GM12878 (cell line): Measurements from ENCODE around the gene CRTC2. TPM values are rescaled to one million over a fixed set of nuclear protein-coding genes. Genes with fewer than 3 reads are reported as not detected.

ENCODE experiments used
- ATAC-seq: fragments of 200-7000 bp; cut with Tn5 transposase; 3 replicates; pipeline ENCODE4 v1.9.1; 2020; ENCODE audit warnings: mild to moderate bottlenecking, moderate library complexity
- BruUV-seq: library from RNA; stranded (reverse); fragments of 400-500 nt; replicated peaks from 2 replicates; lab custom pipeline; 2021; lab: Mats Ljungman, UMichigan
- CTCF ChIA-PET: fragments of 300-600 bp; sonication (Branson Sonifier 250); formaldehyde crosslinking; extraction: SDS; loops from one replicate; lab custom pipeline; 2021; ENCODE audit warnings: inconsistent platforms; lab: Yijun Ruan, JAX
- POLR2A ChIA-PET: fragments of 350-600 bp; formaldehyde crosslinking; extraction: SDS; loops from one replicate; lab custom pipeline; 2021; ENCODE audit warnings: inconsistent platforms; lab: Charles Lee
- RAD21 ChIA-PET: fragments of 300-600 bp; sonication (Branson Sonifier 250); formaldehyde crosslinking; loops from one replicate; lab custom pipeline; 2023; ENCODE audit warnings: antibody characterized with exemption; ENCODE audit not compliant: unreplicated experiment; lab: Charles Lee
- SMC1A ChIA-PET: fragments of 300-600 bp; sonication (Branson Sonifier 250); formaldehyde crosslinking; loops from one replicate; lab custom pipeline; 2023; ENCODE audit not compliant: unreplicated experiment, uncharacterized antibody; lab: Charles Lee
- DNase-seq: peaks from one replicate; pipeline ENCODE4 v3.0.0-alpha.2; 2011; ENCODE audit warnings: low read depth, low spot score
- FAIRE-seq: peaks from 3 replicates; lab custom pipeline; 2011; peaks lifted over from hg19 to GRCh38; lab: Jason Lieb, UNC
- H2AFZ ChIP-seq: 2 replicates; pipeline ENCODE4 v1.6.0; 2011; ENCODE audit warnings: low read depth, low read length, control low read depth; ENCODE audit not compliant: control insufficient read depth
- H3K27ac ChIP-seq: 2 replicates; pipeline ENCODE4 v1.5.1; 2011; ENCODE audit warnings: control low read depth; ENCODE audit not compliant: control insufficient read depth, insufficient read depth
- H3K27me3 ChIP-seq, 2 experiments: replicated peaks in 1 of 2; 2 replicates each; pipeline versions ENCODE4 v1.6.0 to v1.6.1; 2011; ENCODE audit warnings: low read length in 1 of 2; ENCODE audit not compliant: control insufficient read depth in 2 of 2, insufficient read depth in 2 of 2
- H3K36me3 ChIP-seq, 2 experiments: 2 replicates each; pipeline ENCODE4 v1.5.1; 2011; ENCODE audit warnings: low read length in 1 of 2; ENCODE audit not compliant: control insufficient read depth in 2 of 2, insufficient read depth in 2 of 2
- H3K4me1 ChIP-seq: 2 replicates; pipeline ENCODE4 v1.6.1; 2011; ENCODE audit warnings: mild to moderate bottlenecking, low read length, moderate library complexity, mixed read lengths; ENCODE audit not compliant: control insufficient read depth, insufficient read depth
- H3K4me2 ChIP-seq: 2 replicates; pipeline ENCODE4 v1.6.0; 2011; ENCODE audit warnings: control low read depth; ENCODE audit not compliant: control insufficient read depth, insufficient read depth
- H3K4me3 ChIP-seq: fragments of 200-600 bp; sonication (generic); 2 replicates; pipeline ENCODE4 v1.5.1; 2016
- H3K79me2 ChIP-seq: 2 replicates; pipeline ENCODE4 v1.6.0; 2011; ENCODE audit warnings: low read length; ENCODE audit not compliant: control insufficient read depth, insufficient read depth
- H3K9ac ChIP-seq: 2 replicates; pipeline ENCODE4 v1.8.0; 2011; ENCODE audit warnings: low read length, control low read depth, mixed read lengths; ENCODE audit not compliant: control insufficient read depth, insufficient read depth
- H3K9me3 ChIP-seq: replicated peaks from 3 replicates; pipeline ENCODE4 v1.5.1; 2011; ENCODE audit warnings: mild to moderate bottlenecking, low read length; ENCODE audit not compliant: control insufficient read depth, insufficient read depth
- H4K20me1 ChIP-seq: 2 replicates; pipeline ENCODE4 v1.6.0; 2011; ENCODE audit not compliant: control insufficient read depth, insufficient read depth
- ATF3 ChIP-seq: IDR thresholded peaks from 2 replicates; pipeline ENCODE4 v1.6.1; 2011; ENCODE audit warnings: low read depth, mild to moderate bottlenecking, low read length, moderate library complexity, borderline replicate concordance; ENCODE audit errors: extremely low read depth
- ATF7 ChIP-seq: fragments of 450-650 bp; IDR thresholded peaks from 2 replicates; pipeline ENCODE4 v1.6.1; 2016; ENCODE audit warnings: low read depth, mild to moderate bottlenecking
- CEBPZ ChIP-seq: fragments of 150-350 bp; IDR thresholded peaks from 2 replicates; pipeline ENCODE4 v1.6.1; 2016; ENCODE audit warnings: low read depth, low read length
- CHD4 ChIP-seq: fragments of 200-600 bp; sonication (generic); IDR thresholded peaks from 2 replicates; pipeline ENCODE4 v1.6.1; 2016; ENCODE audit warnings: mild to moderate bottlenecking
- JUND ChIP-seq: IDR thresholded peaks from 2 replicates; pipeline ENCODE4 v1.6.1; 2012; ENCODE audit warnings: low read depth, mild to moderate bottlenecking, low read length, improper control_type of control experiment, moderate library complexity
- MEF2A ChIP-seq: IDR thresholded peaks from 2 replicates; pipeline ENCODE4 v1.6.1; 2011; ENCODE audit warnings: low read depth, mild to moderate bottlenecking, low read length, moderate library complexity; ENCODE audit not compliant: insufficient read depth
- POLR2AphosphoS5 ChIP-seq: IDR thresholded peaks from 2 replicates; pipeline ENCODE4 v1.6.1; 2011; ENCODE audit warnings: mild to moderate bottlenecking, low read length, inconsistent platforms
- RCOR1 ChIP-seq: conservative IDR thresholded peaks from 2 replicates; pipeline ENCODE4 v1.6.1; 2012; ENCODE audit warnings: low read depth, low read length, improper control_type of control experiment
- SMARCA5 ChIP-seq: fragments of 450-650 bp; IDR thresholded peaks from 2 replicates; pipeline ENCODE4 v1.6.1; 2017; ENCODE audit warnings: mild to moderate bottlenecking
- ZNF217 ChIP-seq: fragments of 450-650 bp; IDR thresholded peaks from 2 replicates; pipeline ENCODE4 v1.6.1; 2017; ENCODE audit warnings: antibody characterized with exemption, mild to moderate bottlenecking
- WGBS: methylation state at CpG from one replicate; pipeline ENCODE4 v1.1.6; 2016; ENCODE audit warnings: low lambda C conversion rate; ENCODE audit not compliant: insufficient replicate concordance, insufficient coverage; ENCODE audit errors: missing lambda C conversion rate; 5-methylcytosine and 5-hydroxymethylcytosine counted together
- in situ Hi-C: fragments of 300-500 bp; cut with MboI; formaldehyde crosslinking; loops from 9 replicates; pipeline ENCODE4 v1.14.3; 2018; ENCODE audit warnings: mixed read lengths
- intact Hi-C: fragments of 100-400 bp; cut with micrococcal nuclease; formaldehyde crosslinking; loops from one replicate; pipeline ENCODE4 v1.14.2; 2022; ENCODE audit not compliant: unreplicated experiment
- polyA plus RNA-seq, 11 experiments: library from polyadenylated mRNA; depleted of rRNA in 4 of 11; unstranded in 6 of 11; stranded (reverse) in 5 of 11; fragments of >200 nt; fragmentation: Nextera tagmentation in 4 of 11; fragmentation: Illumina TruSeq in 1 of 11; extraction: Ambion mirVana in 4 of 11; extraction: Trizol in 1 of 11; gene quantifications; 1 replicate in 1 of 11; 2 replicates in 10 of 11; pipeline versions ENCODE4 v1.2.1 to v1.2.3, GENCODE V29; 2011 to 2016; ENCODE audit warnings: inconsistent platforms in 2 of 11, missing spikeins in 2 of 11, low read depth in 1 of 11
- total RNA-seq, 4 experiments: library from RNA; depleted of rRNA in 3 of 4; stranded (reverse); fragments of >200 nt in 3 of 4; fragmentation: Illumina TruSeq in 1 of 4; extraction: Trizol in 1 of 4; gene quantifications; 2 replicates each; pipeline versions ENCODE4 v1.2.1 to v1.2.3, GENCODE V29; 2013 to 2021

Gene CRTC2
- total and polyA plus RNA-seq, 10 of the 15 experiments (the other 5 are each of a cell fraction or from before 2014, with no cell fraction given) = 5.1 to 57.9 (median 32.7) TPM

- CTCF ChIA-PET = interaction anchor here (0.6 to 4.8 kb wide), 9 partner anchors 21 to 266 kb away, joined by 3 to 54 read pairs (median 20); partner anchors contain the start of genes CREB3L4, GATAD2B, NPR1 and RAB13
- WGBS = 2% methylated on average over 3 of the region's 3 CpGs
- H3K36me3 ChIP-seq = peaks cover 21% of the 10 kb centered on the region in 2 experiments; a peak in 3 of 4 replicates
- peak overlapping the region; percentile 95 for H3K27ac ChIP-seq
- TSS peak; percentile 56 for BruUV-seq
- FAIRE-seq (no peak), ATAC-seq (no peak), DNase-seq (no peak)
- H3K9ac ChIP-seq = peak overlapping the region; percentile 99
- H3K79me2 ChIP-seq = peaks cover 28% of the 10 kb centered on the region
- H3K4me1 ChIP-seq = peaks cover 18% of the 10 kb centered on the region
- POLR2A ChIA-PET = interaction anchor here (0.6 to 5.3 kb wide), 14 partner anchors 10 to 147 kb away, joined by 3 to 83 read pairs (median 8); partner anchors contain the start of genes CREB3L4, GATAD2B, JTB and RAB13
- RAD21 ChIA-PET = interaction anchor here (0.9 to 4.9 kb wide), 16 partner anchors 12 to 153 kb away, joined by 3 to 55 read pairs (median 11); partner anchors contain the start of genes CREB3L4, CRTC2, GATAD2B and JTB
- H3K27me3 ChIP-seq = no peaks in the 10 kb centered on the region
- SMC1A ChIA-PET = interaction anchor here (0.7 to 4.5 kb wide), 21 partner anchors 9 to 273 kb away, joined by 3 to 59 read pairs (median 5); partner anchors contain the start of genes CREB3L4, GATAD2B, RPS27 and SLC39A1
- H4K20me1 ChIP-seq = no peaks in the 10 kb centered on the region
- TF ChIP-seq RCOR1 (no peak), ZNF217 (no peak), SMARCA5 (no peak)
- H3K4me2 ChIP-seq = peak overlapping the region; percentile 100
- peak overlapping the region; percentile 62 for H2AFZ ChIP-seq
- in situ Hi-C loops = no loop called here
- H3K9me3 ChIP-seq = no peaks in the 10 kb centered on the region
- peak overlapping the region; percentile 100 for H3K4me3 ChIP-seq
- intact Hi-C loops = loop anchor here (1.0 to 2.0 kb wide), 2 partner anchors 22 to 23 kb away; partner anchors contain the start of genes CREB3L4 and GATAD2B
Observed at GRCh38 chr1:153944827-153945117, 13.6 kb downstream of the CRTC2 start.

GRCh38 chr1:153944005-153944826 is 14.2 kb downstream of the CRTC2 start:
- Histone ChIP-seq H3K4me2 (peak overlapping the region; percentile 100), H3K4me3 (peak overlapping the region; percentile 100), H3K9ac (peak overlapping the region; percentile 99), H3K9me3 (no peaks in the 10 kb centered on the region), H3K36me3 (peaks cover 18 to 21% of the 10 kb centered on the region in 2 experiments; a peak in 3 of 4 replicates), H3K27me3 (no peaks in the 10 kb centered on the region), H4K20me1 (no peaks in the 10 kb centered on the region), H3K4me1 (peaks cover 18% of the 10 kb centered on the region), H2AFZ (peak overlapping the region; percentile 62; the same call in 1 of the 2 replicates), H3K27ac (peak overlapping the region; percentile 95), H3K79me2 (peaks cover 28% of the 10 kb centered on the region)
- in situ Hi-C loops (no loop called here), intact Hi-C loops (loop anchor here (2.0 kb wide), 1 partner anchor 21 kb away; the partner anchor contains the start of gene GATAD2B)
- FAIRE-seq (peak; percentile 74), DNase-seq (no peak), ATAC-seq (no peak)
- ChIA-PET POLR2A (interaction anchor here (0.6 to 5.3 kb wide), 17 partner anchors 10 to 188 kb away, joined by 3 to 83 read pairs (median 5); partner anchors contain the start of genes CREB3L4, GATAD2B, JTB and RAB13), CTCF (interaction anchor here (0.6 to 4.8 kb wide), 10 partner anchors 21 to 266 kb away, joined by 3 to 54 read pairs (median 8); partner anchors contain the start of genes CREB3L4, GATAD2B, NPR1 and RAB13), SMC1A (interaction anchor here (0.7 to 4.5 kb wide), 20 partner anchors 13 to 272 kb away, joined by 3 to 59 read pairs (median 5); partner anchors contain the start of genes CREB3L4, GATAD2B, RPS27 and SLC39A1), RAD21 (interaction anchor here (0.7 to 4.9 kb wide), 17 partner anchors 12 to 1153 kb away, joined by 3 to 55 read pairs (median 11); partner anchors contain the start of genes CREB3L4, CRTC2, GATAD2B and JTB)
- WGBS = 85% methylated on average over 15 of the region's 15 CpGs
- no TSS peak for BruUV-seq
- no peak for TF ChIP-seq ATF3
- TF ChIP-seq JUND = no peak
- peak; percentile 18; the same call in 1 of the 2 replicates for TF ChIP-seq POLR2AphosphoS5
- TF ChIP-seq RCOR1 = no peak
- TF ChIP-seq MEF2A = no peak
- TF ChIP-seq ATF7 = peak; percentile 96
- TF ChIP-seq CEBPZ = no peak
- no peak for TF ChIP-seq CHD4
